Heart right ventricle (tissue), 16 donors: ENCODE measurements around the gene KLK8. TPM values are rescaled to one million over a fixed set of nuclear protein-coding genes. Genes with fewer than 3 reads are reported as not detected.

ENCODE experiments used
- ATAC-seq, 8 donors: fragments of 200-7000 bp; cut with Tn5 transposase; one replicate each; pipeline ENCODE4 v1.9.1; 2020; ENCODE audit warnings: mild to moderate bottlenecking in 8 of 8, moderate library complexity in 8 of 8, moderate number of reproducible peaks in 1 of 8
- DNase-seq, 2 donors: peaks; one replicate each; pipeline ENCODE4 v3.0.0-alpha.2; 2020
- H3K27ac ChIP-seq, 10 donors: fragments of 200-600 bp; sonication (generic) in 2 of 10; one replicate each; pipeline versions ENCODE4 v1.5.0 to v1.8.0; 2020 to 2022; ENCODE audit warnings: mild to moderate bottlenecking in 3 of 10
- H3K27me3 ChIP-seq, 7 donors: fragments of 200-600 bp; one replicate each; pipeline ENCODE4 v1.8.0; 2021 to 2022; ENCODE audit warnings: mild to moderate bottlenecking in 2 of 7
- H3K36me3 ChIP-seq, 9 donors: fragments of 200-600 bp; sonication (generic) in 1 of 9; one replicate each; pipeline versions ENCODE4 v1.5.0 to v1.8.0; 2020 to 2022; ENCODE audit warnings: mild to moderate bottlenecking in 2 of 9
- H3K4me1 ChIP-seq, 9 donors: fragments of 200-600 bp; sonication (generic) in 1 of 9; one replicate each; pipeline versions ENCODE4 v1.5.0 to v1.8.0; 2020 to 2022; ENCODE audit warnings: mild to moderate bottlenecking in 4 of 9
- H3K4me3 ChIP-seq, 10 donors: fragments of 200-600 bp; sonication (generic) in 2 of 10; one replicate each; pipeline versions ENCODE4 v1.5.0 to v1.8.0; 2020 to 2022; ENCODE audit warnings: mild to moderate bottlenecking in 7 of 10, moderate library complexity in 2 of 10
- H3K9me3 ChIP-seq, 11 donors: fragments of 200-600 bp in 10 of 11; sonication (generic) in 2 of 11; one replicate each; pipeline versions ENCODE4 v1.5.0 to v1.8.0; 2013 to 2022; ENCODE audit warnings: mild to moderate bottlenecking in 2 of 11, control low read depth in 1 of 11, moderate library complexity in 1 of 11
- CTCF ChIP-seq, 9 donors: fragments of 200-600 bp; sonication (generic) in 2 of 9; IDR thresholded peaks; one replicate each; pipeline versions ENCODE4 v1.5.0 to v1.8.0; 2021 to 2022; ENCODE audit warnings: antibody characterized with exemption in 9 of 9, mild to moderate bottlenecking in 5 of 9, moderate library complexity in 1 of 9
- WGBS, 2 donors: extraction: QIAGEN DNeasy Blood & Tissue Kit; methylation state at CpG; one replicate each; pipeline ENCODE4 v1.1.7; 2013; ENCODE audit warnings: inconsistent platforms in 1 of 2; 5-methylcytosine and 5-hydroxymethylcytosine counted together
- intact Hi-C, 10 donors: fragments of 100-400 bp; cut with DNase I; formaldehyde crosslinking; loops; one replicate each; pipeline versions ENCODE4 v1.11.1 to v1.14.2; 2022
- polyA plus RNA-seq, 2 donors: library from polyadenylated mRNA; stranded (reverse); fragments of 200-250 nt; gene quantifications; one replicate each; pipeline ENCODE4 v1.2.3, GENCODE V29; 2013
- total RNA-seq, 10 donors: library from RNA; stranded (reverse); fragmentation: NEBNext Ultra II Directional in 3 of 10; extraction: Animal tissue kit (Norgen Biotek cat#: 25700) in 3 of 10; gene quantifications; one replicate each; pipeline versions ENCODE4 v1.2.1 to v1.2.4, GENCODE V29; 2021 to 2023
- donor health status: Arrhythmogenic right ventricular cardiomyopathy.
- donor health status: ischemic (EF 13 %, LVEDD 7.1; RV severe dilation, severe dysfunction).
- donor health status: healthy with polysubstance abuse.
- donor health status: DM: no; HTN: yes; CAD: no.
- donor health status: DM: no; HTN: no; CAD: no.
- donor health status: ischemic (EF 25% LVEDD 6.9; RV normal size, moderate dysfunction).
- donor health status: ischemic (EF 25% LVEDD 5.7; RV mildly dilated, moderate dysfunction).
- donor health status: healthy.
- donor health status: DM: yes; HTN: yes; CAD: no.
- donor health status: Ischemic cardiomyopathy.
- donor health status: ischemic (EF 35%, LVEDD 5.7; RV mildly dilated, moderate dysfunction).
- donor health status: nonischemic (EF 11% LVEDD 7.7; RV severe dilation, severe dysfunction).
- donor health status: DM: yes; HTN: yes; CAD: no.
- donor health status: PGD.
- donor health status: ischemic (EF 29% LVEDD 5.4; RV normal size, mild dysfunction).
- donor health status: nonischemic (EF 23%, LVEDD 6.1; RV moderate dilation, normal function).

The KLK8 gene
- total and polyA plus RNA-seq, 12 donors, result not detected

- Histone ChIP-seq H3K27me3 (peaks cover 0 to 59% (median 44%) of the 10 kb centered on the region in 7 donors), H3K9me3 (no peaks in the 10 kb centered on the region), H3K4me3 (no peak overlapping the region), H3K27ac (no peak overlapping the region), H3K4me1 (no peaks in the 10 kb centered on the region), H3K36me3 (no peaks in the 10 kb centered on the region)
- no peak for ATAC-seq
- intact Hi-C loops, result no loop called here
- no peak for TF ChIP-seq CTCF (IDR thresholded peaks at IDR 0.05)
- no peak for DNase-seq
- WGBS, 2 donors, result 55 to 57% methylated on average over 13 of the region's 13 CpGs
Observed at GRCh38 chr19:50980208-50980607, 21.2 kb downstream of the KLK8 start.

GRCh38 chr19:50979758-50980157 lies 21.6 kb downstream of the KLK8 start:
- 35 to 39% methylated on average over 8 of the region's 8 CpGs for WGBS, 2 donors
- intact Hi-C loops, result no loop called here
- peaks cover 0 to 59% (median 44%) of the 10 kb centered on the region in 7 donors for H3K27me3 ChIP-seq

GRCh38 chr19:50978772-50979390 lies 22.5 kb downstream of the KLK8 start:
- H3K27me3 ChIP-seq, result peaks cover 0 to 50% (median 37%) of the 10 kb centered on the region in 7 donors
- no peak overlapping the region for H3K4me3 ChIP-seq
- H3K27ac ChIP-seq, result no peak overlapping the region
- DNase-seq (no peak), ATAC-seq (no peak)
- no peak for TF ChIP-seq CTCF (IDR thresholded peaks at IDR 0.05)
- H3K4me1 ChIP-seq, result no peaks in the 10 kb centered on the region
- 66 to 75% methylated on average over 5 of the region's 5 CpGs for WGBS, 2 donors
- intact Hi-C loops, result no loop called here
- H3K36me3 ChIP-seq, result no peaks in the 10 kb centered on the region
- no peaks in the 10 kb centered on the region for H3K9me3 ChIP-seq

More at GRCh38 chr19:50979758-50980157, 21.6 kb downstream of the KLK8 start:
- TF ChIP-seq CTCF (IDR thresholded peaks at IDR 0.05), result no peak
- Histone ChIP-seq H3K4me1 (no peaks in the 10 kb centered on the region), H3K27ac (no peak overlapping the region), H3K9me3 (no peaks in the 10 kb centered on the region), H3K4me3 (no peak overlapping the region), H3K36me3 (no peaks in the 10 kb centered on the region)
- no peak for DNase-seq
- ATAC-seq, result no peak

GRCh38 chr19:50977626-50978025 lies 23.8 kb downstream of the KLK8 start:
- Histone ChIP-seq H3K36me3 (no peaks in the 10 kb centered on the region), H3K4me1 (no peaks in the 10 kb centered on the region), H3K4me3 (no peak overlapping the region), H3K27me3 (peaks cover 0 to 52% (median 33%) of the 10 kb centered on the region in 7 donors), H3K27ac (no peak overlapping the region), H3K9me3 (no peaks in the 10 kb centered on the region)
- TF ChIP-seq CTCF (IDR thresholded peaks at IDR 0.05), result no peak
- no peak for ATAC-seq
- intact Hi-C loops, result no loop called here
- 61 to 68% methylated on average over 4 of the region's 4 CpGs for WGBS, 2 donors
- no peak for DNase-seq
